GM12801 (cell line): ENCODE results near the gene PTCRA.

ENCODE experiments used
- TF ChIP-seq, protein P1 (sequence below): IDR thresholded peaks from one replicate; pipeline ENCODE4 v1.5.1; 2011; ENCODE audit warnings: control low read depth; ENCODE audit not compliant: insufficient read length; ENCODE audit errors: extremely low read depth

Gene PTCRA, protein sequence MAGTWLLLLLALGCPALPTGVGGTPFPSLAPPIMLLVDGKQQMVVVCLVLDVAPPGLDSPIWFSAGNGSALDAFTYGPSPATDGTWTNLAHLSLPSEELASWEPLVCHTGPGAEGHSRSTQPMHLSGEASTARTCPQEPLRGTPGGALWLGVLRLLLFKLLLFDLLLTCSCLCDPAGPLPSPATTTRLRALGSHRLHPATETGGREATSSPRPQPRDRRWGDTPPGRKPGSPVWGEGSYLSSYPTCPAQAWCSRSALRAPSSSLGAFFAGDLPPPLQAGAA

DNA sequence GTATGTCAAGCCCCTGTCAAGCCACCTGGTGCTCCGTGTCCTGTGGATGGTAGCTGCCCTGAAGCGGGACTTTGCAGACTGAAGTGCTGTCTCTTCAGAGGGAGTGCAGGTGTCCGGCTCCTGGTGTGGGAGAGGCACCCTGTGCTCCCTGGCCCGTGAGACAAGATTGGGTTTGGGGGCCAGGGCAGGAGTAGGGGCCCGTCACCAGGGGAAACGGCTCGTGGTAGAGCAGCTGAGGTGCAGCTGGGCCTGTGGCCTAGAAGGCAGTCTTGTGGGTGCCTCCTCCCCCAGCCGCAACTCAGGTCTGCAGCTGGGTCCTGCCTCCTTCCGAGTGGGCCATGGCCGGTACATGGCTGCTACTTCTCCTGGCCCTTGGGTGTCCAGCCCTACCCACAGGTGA is at the start of gene PTCRA:
Gene PTCRA (plus strand): TSS at position 322 of the 400 bp plus-strand sequence. CDS start 17 bp downstream, at position 339.
- TF ChIP-seq, protein P1, sequence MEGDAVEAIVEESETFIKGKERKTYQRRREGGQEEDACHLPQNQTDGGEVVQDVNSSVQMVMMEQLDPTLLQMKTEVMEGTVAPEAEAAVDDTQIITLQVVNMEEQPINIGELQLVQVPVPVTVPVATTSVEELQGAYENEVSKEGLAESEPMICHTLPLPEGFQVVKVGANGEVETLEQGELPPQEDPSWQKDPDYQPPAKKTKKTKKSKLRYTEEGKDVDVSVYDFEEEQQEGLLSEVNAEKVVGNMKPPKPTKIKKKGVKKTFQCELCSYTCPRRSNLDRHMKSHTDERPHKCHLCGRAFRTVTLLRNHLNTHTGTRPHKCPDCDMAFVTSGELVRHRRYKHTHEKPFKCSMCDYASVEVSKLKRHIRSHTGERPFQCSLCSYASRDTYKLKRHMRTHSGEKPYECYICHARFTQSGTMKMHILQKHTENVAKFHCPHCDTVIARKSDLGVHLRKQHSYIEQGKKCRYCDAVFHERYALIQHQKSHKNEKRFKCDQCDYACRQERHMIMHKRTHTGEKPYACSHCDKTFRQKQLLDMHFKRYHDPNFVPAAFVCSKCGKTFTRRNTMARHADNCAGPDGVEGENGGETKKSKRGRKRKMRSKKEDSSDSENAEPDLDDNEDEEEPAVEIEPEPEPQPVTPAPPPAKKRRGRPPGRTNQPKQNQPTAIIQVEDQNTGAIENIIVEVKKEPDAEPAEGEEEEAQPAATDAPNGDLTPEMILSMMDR: no peak

DNA sequence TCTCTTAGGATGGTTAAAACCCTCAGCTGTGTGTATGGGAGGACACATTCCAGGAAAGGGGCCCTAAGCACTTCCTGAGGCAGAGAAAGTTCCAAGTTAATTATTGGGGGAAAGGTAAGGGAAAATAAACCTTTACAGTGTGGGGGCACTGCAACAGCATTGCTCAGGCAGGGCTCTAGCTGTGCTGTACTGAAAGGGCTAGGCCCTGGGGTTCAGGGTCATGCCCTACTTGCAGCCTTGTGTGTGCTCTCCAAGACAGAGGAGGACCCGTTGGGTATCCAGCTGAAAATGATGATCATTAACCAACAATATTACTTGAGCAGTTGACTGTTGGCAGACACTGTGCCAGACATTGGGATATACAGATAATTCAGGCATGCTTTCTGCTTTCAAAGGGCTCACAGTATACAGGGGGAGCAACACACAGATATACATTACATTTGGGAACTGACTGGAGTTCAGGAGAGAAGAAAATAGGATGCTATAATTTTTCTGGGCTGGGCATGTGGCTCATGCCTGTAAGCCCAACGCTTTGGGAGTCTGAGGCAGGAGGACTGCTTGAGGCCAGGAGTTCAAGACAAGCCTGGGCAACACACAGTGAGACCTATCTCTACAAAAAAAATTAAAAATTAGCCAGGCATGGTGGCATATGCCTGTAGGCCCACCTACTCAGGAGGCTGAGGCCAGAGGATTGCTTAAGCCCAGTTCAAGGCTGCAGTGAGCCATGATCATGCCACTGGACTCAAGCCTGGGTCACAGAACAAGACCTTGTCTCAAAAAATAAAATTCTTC is 45.5 kb upstream of the PTCRA start:
- TF ChIP-seq, protein P1: no peak

DNA sequence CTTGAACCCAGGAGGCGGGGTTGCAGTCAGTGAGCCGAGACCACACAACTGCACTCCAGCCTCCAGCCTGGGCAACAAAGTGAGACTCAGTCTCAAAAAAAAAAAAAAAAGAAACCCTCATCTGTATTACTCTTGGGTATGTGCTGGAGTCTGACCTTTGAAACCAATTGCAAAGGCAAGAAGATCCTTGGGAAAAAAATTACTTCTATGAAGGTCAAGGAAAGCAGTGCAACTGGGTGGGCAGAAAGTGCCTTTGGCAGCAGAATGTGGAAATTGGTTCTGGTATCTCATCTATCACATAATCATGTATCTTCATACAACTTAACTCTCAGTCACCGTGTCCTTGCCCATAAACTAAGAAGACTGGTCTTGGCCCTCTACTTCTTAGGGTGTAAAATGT is 44.1 kb upstream of the PTCRA start:
- TF ChIP-seq, protein P1: no peak

DNA sequence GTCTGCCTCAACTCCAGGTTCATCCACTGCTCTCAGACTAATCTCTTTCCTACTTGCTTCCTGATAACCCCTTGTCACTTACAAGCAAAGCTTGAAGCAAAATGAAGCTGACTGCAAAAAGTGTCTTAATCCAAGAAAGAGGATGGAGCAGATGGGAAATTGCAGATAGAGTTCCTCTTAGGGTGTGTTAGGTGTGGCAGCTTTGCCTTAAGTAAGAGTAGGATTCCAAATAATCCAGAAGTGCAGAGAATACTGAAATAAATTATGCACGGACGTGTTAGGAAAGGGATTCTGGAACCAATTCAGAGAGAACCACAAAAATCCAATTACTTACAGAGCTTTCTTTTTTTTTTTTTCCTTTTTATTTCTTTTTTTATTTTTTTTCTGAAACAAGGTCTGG is 42.5 kb upstream of the PTCRA start:
- TF ChIP-seq, protein P1: no peak

DNA sequence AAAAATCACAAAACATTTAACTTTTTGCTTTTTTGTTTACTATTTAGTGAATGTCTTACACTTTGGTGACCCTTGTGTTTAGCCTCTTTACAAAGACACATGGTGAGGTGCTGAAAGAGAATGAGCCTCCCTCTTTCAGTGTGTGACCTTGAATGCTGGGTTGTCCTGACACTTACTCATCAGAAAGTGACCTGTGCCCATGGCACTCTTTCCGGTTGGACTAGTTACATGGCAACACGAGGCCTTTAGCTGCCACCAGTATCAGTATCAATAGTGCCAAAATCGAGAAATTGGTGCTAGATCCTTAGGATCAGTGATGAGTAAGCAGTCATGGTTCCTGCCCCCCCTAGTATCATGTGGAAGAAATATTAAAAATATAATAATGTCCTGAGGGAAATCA is 38.2 kb upstream of the PTCRA start:
- TF ChIP-seq, protein P1: no peak

DNA sequence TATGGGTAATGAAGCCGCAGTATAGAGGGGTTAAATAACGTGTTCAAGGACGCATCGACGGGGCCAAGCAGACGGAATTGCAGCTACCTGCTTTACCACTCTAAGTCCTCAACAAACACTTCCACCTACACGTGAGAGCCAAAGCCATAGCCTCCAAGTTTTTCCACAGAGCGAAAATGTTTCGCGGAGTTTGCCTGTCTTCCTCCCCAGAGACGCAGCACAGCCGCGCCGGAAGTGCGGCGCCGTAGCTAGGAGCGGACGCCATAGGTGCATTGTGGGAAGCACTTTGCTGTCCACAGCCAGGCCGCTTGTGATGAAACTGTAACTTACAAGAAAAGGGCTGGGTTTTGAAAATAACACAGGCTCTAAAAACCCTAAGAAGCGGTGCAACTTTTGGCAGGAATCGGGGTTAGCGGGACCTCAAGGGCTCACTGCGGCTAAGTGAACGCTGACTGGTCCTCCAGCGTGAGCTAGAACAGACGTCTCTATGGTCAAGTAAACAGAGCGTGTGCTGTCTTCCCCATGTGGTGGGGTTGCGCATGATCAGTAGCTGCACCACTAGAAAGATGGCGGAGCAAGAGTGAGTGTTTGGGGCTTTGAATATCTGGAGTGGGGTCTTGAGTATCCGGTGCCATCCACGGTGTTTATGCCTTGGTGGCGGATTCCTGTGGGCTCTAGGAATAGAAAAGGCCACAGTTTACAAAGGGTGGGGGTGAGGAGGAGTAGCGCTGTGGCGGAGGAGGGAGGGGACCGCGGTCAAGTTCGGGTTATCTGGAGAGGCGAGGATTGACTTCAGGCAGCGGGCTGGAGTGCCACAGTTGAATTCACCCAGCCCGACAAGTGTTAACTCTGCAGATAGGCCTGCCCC is 36.2 kb upstream of the PTCRA start, which contains the start of gene RPL7L1:
Gene RPL7L1 (plus strand): TSS at position 245 of the 868 bp plus-strand sequence. CDS start 295 bp downstream, at position 540.
- TF ChIP-seq, protein P1: no peak

DNA sequence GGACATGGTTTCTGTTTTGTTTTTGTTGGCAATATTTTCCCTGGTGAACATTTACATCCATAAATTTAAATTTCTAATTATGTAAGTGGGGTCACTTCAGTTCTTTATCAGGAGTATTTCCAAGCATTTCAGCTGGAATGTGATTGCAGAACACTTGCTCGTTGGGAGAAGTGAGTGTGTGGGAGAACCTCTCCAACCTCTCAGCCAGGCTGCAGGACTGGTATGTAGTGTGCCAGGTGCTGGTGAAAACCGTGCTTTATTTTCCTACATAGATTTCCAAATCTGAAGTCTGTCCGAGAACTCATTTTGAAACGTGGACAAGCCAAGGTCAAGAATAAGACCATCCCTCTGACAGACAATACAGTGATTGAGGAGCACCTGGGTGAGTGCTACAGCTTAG is 30.2 kb upstream of the PTCRA start:
- TF ChIP-seq, protein P1: no peak
